ENCODE results near the gene PCYOX1L.

PCYOX1L gene

GRCh38 chr5:149345147-149345891 is 12.5 kb upstream of the PCYOX1L start, which contains the start of gene GRPEL2:
TSS of gene GRPEL2 (plus strand) at chr5:149345499. CDS start at chr5:149345540, 41 bp downstream.
- no peak for TF ChIP-seq CTCF (IDR thresholded peaks at IDR 0.05; ENCODE audit: low read depth, low read length, missing control alignments)
- DNase-seq (ENCODE audit: low read depth): peak; percentile 95
- H3K4me3 ChIP-seq (ENCODE audit: low read depth, low read length): peak within 1 kb of the TSS; percentile 94

- peak overlapping the region; percentile 94 for H3K4me3 ChIP-seq (ENCODE audit: low read depth, low read length)
- no peak for TF ChIP-seq CTCF (IDR thresholded peaks at IDR 0.05; ENCODE audit: low read depth, low read length, missing control alignments)
- no peak for DNase-seq (ENCODE audit: low read depth)
These were observed 12.0 kb upstream of the PCYOX1L start for GRCh38 chr5:149345892-149346222.

- TF ChIP-seq CTCF (IDR thresholded peaks at IDR 0.05; ENCODE audit: low read depth, low read length, missing control alignments): no peak
- DNase-seq (ENCODE audit: low read depth): no peak
- H3K4me3 ChIP-seq (ENCODE audit: low read depth, low read length): no peak overlapping the region
These were observed 9.3 kb upstream of the PCYOX1L start for GRCh38 chr5:149348518-149348917.

- TF ChIP-seq CTCF (IDR thresholded peaks at IDR 0.05; ENCODE audit: low read depth, low read length, missing control alignments): no peak
- no peak for DNase-seq (ENCODE audit: low read depth)
- H3K4me3 ChIP-seq (ENCODE audit: low read depth, low read length): no peak overlapping the region
These were observed 8.5 kb upstream of the PCYOX1L start for GRCh38 chr5:149349382-149349781.

- H3K4me3 ChIP-seq (ENCODE audit: low read depth, low read length): no peak overlapping the region
- no peak for TF ChIP-seq CTCF (IDR thresholded peaks at IDR 0.05; ENCODE audit: low read depth, low read length, missing control alignments)
- DNase-seq (ENCODE audit: low read depth): no peak
These were observed 5.7 kb upstream of the PCYOX1L start for GRCh38 chr5:149352169-149352568.

GRCh38 chr5:149353911-149354310 is 3.9 kb upstream of the PCYOX1L start:
- no peak overlapping the region for H3K4me3 ChIP-seq (ENCODE audit: low read depth, low read length)
- no peak for TF ChIP-seq CTCF (IDR thresholded peaks at IDR 0.05; ENCODE audit: low read depth, low read length, missing control alignments)
- no peak for DNase-seq (ENCODE audit: low read depth)

- DNase-seq (ENCODE audit: low read depth): no peak
- no peak for TF ChIP-seq CTCF (IDR thresholded peaks at IDR 0.05; ENCODE audit: low read depth, low read length, missing control alignments)
These were observed 2.2 kb upstream of the PCYOX1L start for GRCh38 chr5:149355688-149356087.

More at GRCh38 chr5:149355688-149356087, 2.2 kb upstream of the PCYOX1L start:
- H3K4me3 ChIP-seq (ENCODE audit: low read depth, low read length): no peak overlapping the region
